GM21360 (cell line): ENCODE data around the gene TTLL7.
"Not testable (repeated sequence)": the region's sequence is repeated elsewhere in the genome, so short reads cannot be mapped to it uniquely, and the experiment has no call there.

Source experiments
- ATAC-seq: cut with Tn5 transposase; IDR thresholded peaks from one replicate; pipeline ENCODE4 v1.9.1; 2021; ENCODE audit warnings: mild to moderate bottlenecking, moderate library complexity; ENCODE audit not compliant: unreplicated experiment

The TTLL7 gene

DNA sequence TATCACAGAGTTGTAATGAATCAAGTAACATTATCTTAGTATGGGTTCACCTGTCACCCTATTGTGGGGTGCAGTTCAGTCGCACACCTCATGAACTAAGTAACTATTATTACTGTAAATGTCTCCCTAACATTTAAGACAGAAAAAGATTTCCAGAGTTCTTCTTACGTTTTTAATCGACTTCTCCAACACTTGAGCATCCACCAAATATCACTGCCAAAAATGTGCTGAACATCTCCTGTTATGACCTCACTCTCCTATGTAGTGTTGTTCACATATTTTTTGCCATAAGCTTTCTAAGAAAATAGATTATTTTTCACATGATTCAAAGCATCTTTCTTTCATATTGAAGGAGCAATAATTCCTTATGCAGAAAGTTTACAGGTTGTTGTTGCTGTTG is 1.3 kb downstream of the TTLL7 start:
- no peak for ATAC-seq

DNA sequence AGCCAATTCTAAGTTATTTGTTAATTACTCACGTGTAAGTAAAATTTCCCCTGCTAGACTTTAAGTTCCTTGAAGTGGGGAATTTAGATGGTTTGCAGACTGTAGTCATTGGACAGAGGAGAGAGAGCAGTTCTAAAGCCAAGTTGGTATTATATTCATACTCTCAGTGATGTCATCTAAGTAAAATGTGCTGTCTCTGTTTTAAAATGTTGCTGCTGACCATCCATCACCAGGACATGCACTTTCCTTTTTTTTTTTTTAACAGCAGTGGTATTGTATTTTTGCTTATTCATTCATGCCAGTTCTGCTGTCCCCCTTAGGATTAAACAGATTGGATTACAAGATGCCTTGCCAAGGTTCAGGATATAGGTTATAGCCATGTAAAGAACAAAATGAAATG is 2.3 kb downstream of the TTLL7 start:
- ATAC-seq = no peak

DNA sequence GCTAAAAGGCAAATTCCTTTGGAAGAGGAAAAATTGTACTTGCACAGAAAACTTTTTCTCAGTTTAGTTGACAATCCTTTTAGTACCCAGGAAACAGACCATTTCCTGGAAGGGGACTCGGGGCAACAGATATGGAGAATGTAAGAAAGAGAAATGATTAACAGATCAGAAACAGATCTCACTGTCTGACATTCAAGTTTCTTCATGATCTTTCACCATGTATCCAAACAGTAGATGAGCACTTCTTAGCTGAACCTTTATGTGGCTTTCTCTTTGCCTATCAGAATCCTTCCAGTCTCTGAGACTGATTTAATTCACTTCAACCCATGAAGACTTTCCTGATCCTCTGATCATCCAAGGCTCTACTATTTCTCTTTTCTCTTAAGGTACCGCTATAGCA is 2.7 kb downstream of the TTLL7 start:
- ATAC-seq = no peak

DNA sequence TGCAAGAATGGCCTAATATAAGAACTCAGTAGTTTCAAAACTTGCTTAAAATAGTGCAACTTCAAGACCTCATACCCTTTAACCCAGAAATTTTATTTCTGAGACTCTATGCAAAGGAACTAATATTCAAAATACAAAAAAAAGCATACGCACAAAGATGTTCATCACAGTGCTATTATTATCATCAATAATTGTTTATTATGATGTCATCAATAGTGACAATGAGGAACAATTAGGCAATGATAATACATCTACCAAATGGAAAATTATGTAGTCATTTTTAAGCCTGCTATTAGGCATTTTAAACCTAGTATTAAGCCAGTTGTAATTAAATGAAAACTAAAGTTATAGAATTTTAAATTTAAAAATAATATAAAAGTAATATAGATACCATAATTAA is 3.3 kb downstream of the TTLL7 start:
- no peak for ATAC-seq

DNA sequence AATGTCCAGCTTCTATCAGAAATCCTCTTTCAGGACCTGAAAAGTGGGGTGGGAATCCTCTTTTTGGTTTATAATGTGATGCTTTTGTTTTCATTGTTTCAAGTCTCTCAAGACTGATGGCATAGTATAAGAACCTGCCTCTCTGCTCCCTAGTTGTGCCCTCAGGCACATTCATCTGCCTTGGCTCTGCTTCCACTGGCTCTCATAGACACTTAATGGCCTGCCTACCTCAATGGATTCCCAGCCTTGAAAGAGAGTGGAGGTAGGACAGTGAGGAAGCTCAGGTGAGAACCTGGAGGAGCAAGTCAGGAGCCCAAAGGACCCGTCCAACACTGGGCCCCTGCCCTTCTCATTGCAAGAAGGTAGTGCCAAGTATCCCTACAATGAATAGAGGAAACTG is 4.8 kb downstream of the TTLL7 start:
- ATAC-seq = no peak

DNA sequence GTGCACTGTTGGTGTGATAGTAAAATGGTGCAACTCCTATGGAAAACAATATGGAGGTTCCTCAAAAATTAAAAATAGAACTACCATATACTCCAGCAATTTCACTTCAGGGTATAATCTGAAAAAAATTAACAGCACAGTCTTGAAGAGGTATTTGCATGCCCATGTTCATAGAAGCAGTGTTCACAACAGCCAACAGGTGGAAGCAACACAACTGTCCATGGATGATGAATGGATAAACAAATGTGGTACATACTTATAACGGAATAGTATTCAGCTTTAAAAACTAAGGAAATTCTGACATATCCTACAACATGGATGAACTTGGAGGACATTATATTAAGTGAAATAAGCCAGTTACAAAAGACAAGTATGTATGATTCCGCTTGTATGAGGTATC is 8.2 kb downstream of the TTLL7 start:
- ATAC-seq = no peak

DNA sequence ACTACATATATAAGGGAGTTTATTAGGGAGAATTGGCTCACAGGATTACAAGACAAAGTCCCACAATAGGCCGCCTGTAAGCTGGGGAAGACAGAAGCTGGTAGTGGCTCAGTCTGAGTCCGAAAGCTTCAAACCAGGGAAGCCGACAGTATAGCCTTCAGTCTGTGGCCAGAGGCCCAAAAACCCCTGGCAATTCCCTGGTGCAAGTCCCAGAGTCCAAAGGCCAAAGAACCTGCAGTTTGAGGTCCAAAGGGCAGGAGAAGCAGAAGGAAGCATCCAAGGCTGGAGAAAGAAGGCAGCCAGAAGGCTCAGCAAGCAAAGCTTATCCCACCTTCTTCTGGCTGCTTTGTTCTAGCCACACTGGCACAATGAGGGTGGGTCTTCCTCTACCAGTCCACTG is 13.9 kb downstream of the TTLL7 start:
- ATAC-seq = no peak

DNA sequence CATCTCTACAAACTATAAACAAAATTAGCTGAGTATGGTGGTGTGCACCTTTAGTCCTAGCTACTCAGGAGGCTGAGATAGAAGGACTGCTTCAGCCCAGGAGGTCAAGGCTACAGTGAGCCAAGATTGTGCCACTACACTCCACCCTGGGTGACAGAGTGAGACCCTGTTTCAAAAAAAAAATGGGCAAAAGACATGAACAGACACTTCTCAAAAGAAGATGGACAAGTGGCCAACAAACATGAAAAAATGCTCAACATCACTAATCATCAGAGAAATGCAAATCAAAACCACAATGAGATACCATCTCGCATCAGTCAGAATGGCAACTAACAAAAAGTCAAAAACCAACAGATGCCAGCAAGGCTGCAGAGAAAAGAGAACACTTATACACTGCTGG is 15.0 kb downstream of the TTLL7 start:
- not testable (repeated sequence) for ATAC-seq

DNA sequence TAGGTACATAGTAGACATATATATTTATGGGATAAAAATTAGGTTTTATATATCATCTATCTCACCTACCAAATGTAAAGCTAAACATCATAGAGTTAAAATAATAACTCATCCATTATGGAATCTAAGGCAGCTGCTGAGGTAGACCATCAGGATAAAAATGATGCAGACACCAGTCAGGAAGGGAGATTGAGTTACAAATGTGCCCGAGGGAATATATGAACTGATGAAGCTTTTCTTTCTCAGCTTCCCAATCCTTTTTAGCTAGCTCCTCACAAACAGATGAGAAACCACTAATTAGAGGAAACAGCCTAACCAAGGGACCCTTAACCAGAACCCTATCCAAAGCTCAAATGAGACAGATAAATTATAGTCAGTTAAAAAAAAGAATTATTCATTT is 20.9 kb downstream of the TTLL7 start:
- ATAC-seq = no peak

DNA sequence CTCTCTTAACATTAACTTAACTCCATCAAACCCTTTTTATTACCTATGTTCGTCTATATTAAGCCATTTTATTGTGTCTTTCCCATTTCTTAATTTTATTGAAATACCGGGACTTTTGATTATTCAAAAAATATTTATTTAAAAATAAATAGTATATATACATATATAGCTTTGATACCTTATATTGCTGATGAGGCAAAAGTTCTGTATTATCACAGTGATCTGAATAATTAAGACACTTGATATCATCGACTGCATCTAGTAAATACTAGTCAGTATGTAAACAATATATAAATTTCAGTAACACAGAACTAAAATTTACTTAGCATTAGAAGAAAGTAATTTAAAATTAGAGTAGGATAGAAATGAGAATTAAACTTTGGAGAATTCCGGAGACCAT is 22.0 kb downstream of the TTLL7 start:
- ATAC-seq = no peak

DNA sequence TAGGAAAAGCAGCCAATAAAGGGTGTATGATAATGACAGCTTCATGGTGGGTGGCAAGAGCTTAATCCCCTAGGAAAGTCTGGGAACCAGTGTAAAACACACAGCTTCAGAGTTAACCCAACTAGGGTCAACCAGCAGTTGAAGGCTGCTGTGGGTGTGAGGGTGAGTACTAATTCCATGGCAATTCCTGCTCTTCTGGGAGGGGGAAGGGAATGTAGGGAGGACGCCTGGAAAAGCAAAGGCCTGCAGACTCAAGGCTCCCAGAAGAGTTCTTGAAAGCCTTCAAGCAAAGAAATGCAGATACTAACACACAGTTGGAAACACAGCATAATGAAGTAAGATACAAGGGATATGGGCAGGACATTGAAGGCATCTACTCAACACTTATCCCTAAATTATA is 28.1 kb downstream of the TTLL7 start:
- no peak for ATAC-seq

DNA sequence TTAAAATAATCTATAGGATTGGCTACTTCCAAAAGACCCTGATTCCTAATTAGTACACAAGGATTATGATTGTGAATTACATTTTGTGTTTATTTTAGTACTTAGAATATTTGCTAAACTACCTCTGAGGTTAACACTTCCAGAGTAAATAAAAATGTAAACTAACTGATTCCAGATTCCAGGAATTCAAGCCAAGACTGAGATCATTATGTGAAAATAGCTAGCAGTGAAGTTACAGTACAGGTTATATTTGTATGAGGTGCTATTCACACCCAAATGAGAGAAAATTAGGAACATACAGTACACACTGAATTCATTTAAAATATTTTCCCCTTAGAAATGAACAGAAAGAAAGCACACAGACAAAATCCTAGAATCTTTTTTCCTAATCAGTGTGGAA is 28.8 kb downstream of the TTLL7 start:
- ATAC-seq = no peak

DNA sequence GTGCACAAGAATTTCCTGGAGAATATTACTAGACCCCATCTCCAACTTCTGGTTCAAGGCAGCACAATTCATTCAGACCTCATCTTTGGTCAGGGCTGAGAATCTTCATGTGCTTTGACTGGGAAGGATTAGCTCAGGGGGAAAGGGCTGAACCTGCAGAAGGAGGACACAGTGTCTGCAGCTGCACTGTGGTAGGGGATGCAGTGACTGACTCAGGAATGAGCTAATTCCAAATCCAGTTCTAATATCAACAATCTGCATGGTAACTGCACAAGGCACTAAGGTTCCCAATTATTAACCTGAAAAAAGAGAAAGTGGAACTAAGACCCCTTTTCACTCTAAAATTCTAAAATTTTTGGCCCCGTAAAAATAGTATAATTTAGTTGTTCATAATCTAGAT is 31.6 kb downstream of the TTLL7 start:
- no peak for ATAC-seq

DNA sequence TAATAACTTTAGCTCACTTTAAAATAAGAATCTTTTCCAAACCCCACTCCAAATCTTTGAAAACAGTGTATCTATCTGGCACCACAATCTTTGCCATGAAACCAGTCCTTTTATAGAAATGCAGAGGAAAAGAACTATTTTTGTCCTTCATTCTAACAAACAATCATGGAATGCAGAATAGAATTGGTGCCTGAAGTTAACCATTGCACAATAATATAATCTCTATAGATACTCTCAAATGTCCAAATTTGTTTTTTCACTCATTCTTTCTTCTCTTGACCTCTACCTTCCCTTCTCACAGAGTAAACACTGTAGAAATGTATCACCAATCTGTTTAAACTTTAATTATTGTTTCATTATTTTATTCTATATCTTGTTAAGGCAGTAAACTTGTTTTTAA is 34.8 kb downstream of the TTLL7 start:
- no peak for ATAC-seq

DNA sequence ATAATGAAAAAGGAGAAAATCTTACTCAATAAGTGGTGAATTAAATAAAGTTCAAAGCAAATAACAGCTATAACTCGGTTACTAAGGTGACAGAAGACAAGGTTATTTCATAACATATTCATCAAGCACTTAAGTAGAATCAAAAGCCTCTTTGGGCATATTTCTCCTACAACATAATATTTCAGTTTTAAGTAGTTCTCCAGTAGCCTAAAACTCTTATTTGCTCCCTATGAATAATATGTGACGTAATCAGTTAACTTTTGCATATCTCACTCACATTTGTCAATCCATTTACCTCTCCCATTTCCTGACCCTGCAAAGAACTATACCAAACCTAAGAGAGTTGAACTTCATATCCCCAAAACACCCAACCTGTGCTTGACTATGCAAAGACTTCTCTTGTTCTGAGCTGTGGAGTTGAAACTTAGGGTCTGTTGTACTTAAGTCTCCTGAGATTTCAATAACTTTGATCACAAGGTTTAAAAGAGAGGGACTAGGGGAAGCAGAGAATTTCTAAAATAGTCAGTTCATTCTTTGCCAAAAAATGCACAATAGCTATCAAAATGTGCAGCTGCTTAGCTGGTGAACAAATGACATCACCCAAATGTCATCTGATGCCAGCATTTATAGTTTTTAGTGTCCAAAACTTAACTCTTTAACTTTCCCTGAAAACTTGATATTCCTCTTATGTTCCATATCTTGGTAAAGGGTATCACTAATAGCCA is 37.2 kb downstream of the TTLL7 start:
- no peak for ATAC-seq

DNA sequence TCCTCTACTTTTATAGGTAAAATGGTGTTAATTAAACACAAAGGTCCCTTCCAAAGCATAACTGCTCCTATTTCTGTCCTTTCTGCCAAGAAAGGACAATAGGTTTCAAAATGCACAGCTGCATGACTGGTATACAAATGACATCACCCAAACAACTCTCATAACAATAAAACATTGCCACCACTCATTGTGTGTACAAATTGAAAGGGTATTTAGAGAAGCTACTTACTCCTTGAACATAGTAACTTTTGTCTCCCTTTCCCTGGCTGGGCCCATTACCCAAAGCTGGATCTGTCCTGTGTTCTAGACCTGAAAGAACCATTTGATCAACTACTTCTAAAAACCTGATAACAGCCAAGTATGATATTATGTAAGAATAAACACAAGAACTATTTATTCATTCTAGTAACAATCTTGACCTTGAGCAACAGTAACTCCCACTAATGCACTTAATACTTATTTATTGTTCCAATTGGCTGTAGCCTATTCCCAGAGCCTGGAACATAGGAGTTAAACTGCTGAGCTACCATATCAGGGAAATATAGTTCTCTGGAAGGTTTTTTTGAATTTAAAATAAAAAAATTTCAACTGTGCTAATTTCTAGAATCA is 38.2 kb downstream of the TTLL7 start:
- no peak for ATAC-seq

DNA sequence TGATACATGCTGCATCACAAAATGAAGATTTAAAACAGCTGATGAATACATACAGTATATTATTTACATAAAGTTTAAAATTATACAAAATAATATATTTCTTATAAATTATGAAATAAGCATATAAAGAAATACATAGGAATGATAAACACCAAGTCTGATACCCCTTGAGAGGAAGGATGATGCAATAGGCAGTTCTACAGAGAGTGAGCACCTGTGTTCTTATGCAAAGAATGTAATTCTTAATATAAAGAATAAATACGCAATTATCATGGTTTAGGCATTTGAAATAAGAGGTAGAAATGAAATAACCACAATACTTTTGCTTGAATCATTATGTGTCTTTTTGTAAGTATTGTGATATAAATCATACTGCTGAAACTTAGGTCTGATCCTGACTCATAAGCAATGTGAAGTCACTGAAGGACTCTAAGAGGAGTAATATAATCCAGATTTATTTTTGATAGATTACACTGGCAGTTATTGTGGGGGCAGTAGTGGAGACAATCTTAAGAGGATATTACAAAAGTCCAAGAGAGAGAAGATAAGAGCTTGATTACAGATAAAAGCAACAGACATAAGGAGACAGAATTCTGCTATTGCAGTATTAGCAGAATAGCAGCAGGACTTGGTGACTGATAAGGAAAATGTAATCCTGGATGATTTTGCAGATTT is 39.0 kb downstream of the TTLL7 start:
- ATAC-seq = no peak

DNA sequence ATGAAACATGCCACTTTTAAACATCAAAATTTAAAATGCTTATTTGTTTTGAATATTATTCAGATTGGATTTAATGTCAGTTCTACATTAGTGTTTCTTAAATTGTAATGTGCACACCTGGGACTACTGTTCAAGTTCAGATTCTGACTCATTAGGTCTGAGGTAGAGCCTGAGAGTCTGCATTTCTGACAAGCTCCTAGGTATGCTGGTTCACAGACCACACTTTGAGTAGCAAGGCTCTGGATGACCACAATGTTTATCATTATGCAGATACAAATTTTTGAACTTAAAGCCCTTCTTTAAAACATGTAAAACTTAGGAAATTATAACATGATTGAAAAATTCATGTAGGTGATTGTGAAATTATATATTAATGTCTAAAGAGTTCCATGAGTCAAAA is 40.2 kb downstream of the TTLL7 start:
- no peak for ATAC-seq

DNA sequence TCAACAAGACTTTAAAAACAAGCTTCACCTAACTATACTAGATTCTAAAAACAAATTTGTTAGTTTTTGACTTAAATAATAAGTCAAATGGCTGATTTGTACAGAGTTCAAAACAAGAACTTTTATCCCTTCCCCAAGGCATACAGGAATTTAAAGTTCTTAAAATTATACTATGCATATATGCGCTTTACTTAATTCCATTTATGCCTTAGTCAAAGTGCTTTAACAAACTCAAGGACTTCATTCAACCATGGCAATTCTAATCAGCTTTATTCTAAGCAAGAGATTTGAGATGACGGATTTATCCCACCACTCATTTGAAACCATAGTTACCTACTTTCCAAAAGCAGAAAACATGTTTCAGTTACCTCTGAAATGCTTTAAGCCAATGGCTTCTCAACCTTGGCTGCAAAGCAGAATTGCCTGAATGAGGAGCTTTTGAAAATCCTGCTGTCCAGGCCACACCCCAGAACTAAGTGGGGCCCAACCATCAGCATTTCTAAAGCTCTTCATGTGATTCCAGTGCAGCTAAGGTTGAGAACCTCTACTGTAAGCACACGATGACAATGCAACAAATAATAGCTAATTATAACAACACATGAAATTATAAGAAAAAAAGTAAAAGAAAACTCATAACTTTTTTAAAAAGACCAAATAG is 44.6 kb downstream of the TTLL7 start:
- no peak for ATAC-seq

DNA sequence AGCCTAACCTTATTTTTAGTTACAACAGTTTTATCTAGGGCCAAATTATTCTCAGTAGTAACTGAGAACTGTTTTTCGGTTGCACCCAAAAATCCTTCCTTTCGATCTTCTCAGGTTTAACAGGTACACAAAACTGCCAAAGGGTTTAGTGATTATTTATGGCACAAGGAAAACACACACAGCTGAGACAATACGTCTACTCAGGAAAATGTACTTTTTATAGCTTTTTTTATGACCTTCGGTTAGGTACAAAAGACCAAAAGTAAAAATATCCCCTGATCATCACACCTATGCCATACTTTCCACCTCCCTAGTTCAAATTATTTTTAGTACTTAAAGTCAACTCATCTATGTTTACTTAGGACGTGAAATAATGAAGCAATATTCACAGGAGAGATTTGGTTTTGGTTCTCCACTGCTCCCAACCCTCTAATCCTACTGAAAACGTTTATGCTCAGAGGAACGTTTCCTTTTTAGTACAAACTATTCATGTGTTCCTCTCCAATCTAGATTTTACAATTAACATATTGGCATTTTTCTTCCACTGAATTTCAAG is 48.7 kb downstream of the TTLL7 start:
- no peak for ATAC-seq

DNA sequence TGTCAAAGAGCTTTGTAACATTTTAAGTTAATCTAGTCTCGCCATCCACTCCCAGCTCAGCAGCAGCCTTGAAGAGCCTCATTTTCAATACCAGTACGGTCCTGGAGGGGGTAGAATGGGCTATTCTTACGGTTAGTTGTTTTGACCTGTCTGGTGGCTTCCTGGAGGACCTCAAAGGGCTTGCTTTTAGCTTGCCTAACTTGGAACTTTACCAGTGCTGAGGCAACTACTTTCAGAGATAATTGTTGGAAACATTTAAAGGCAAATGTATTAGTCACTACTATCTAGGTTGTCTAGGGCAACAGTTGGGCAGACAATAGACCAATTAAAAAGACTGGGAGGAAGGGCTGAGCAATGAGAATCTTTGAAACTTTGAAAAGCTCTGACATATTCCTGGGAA is 56.0 kb downstream of the TTLL7 start:
- no peak for ATAC-seq

DNA sequence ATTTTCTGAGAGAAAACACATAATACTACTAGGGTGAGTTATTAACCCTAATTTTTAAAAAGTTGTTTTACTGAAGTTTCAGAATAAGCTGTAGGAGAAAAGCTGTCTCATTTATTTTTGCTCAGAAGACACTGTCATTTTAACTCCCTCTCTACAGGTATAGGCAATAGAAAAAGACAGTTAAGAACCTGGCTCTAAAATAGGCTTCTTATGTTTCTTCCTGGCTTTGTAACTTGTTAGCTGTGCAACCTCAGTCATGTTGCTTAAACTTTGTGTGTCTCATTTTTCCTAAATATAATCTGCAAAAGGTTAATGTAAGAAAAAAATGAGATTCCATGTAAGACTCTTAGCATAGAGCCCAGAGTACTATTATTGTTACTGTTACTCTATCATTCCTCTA is 64.4 kb downstream of the TTLL7 start:
- no peak for ATAC-seq
